B cell (primary cell): ENCODE measurements around the gene MALL. TPM values are rescaled to one million over a fixed set of nuclear protein-coding genes. Genes with fewer than 3 reads are reported as not detected.

Source experiments
- ATAC-seq: fragments of 200-7000 bp; cut with Tn5 transposase; one replicate; pipeline ENCODE4 v1.10.0; 2021; ENCODE audit warnings: low read depth, mild to moderate bottlenecking, moderate number of reproducible peaks, moderate library complexity
- CTCF ChIA-PET: fragments of 350-600 bp; sonication (Branson Sonifier 250); formaldehyde crosslinking; loops from one replicate; lab custom pipeline; 2021; ENCODE audit warnings: antibody characterized with exemption, inconsistent platforms; lab: Charles Lee
- POLR2A ChIA-PET: fragments of 350-600 bp; sonication (Branson Sonifier 250); formaldehyde crosslinking; loops from one replicate; lab custom pipeline; 2021; ENCODE audit warnings: antibody characterized with exemption; lab: Charles Lee
- DNase-seq: peaks from one replicate; pipeline ENCODE4 v3.0.0; 2013
- H2AFZ ChIP-seq: 2 replicates; pipeline ENCODE4 v1.6.1; 2012; ENCODE audit warnings: mild to moderate bottlenecking, low read depth, low read length; ENCODE audit not compliant: insufficient read depth, poor library complexity, severe bottlenecking
- H3K27ac ChIP-seq, 2 donors: 1 replicate in 1 of 2; 2 replicates in 1 of 2; pipeline ENCODE4 v1.5.1; 2012 to 2013; ENCODE audit warnings: low read length in 2 of 2, mild to moderate bottlenecking in 2 of 2, moderate library complexity in 1 of 2
- H3K27me3 ChIP-seq, 4 experiments: fragments of 200-600 bp in 1 of 4; sonication (generic) in 1 of 4; replicated peaks in 1 of 4; 1 replicate in 2 of 4; 2 replicates in 2 of 4; pipeline versions ENCODE4 v1.6.1 to v1.7.0; 2013 to 2016; ENCODE audit warnings: low read length in 3 of 4, mild to moderate bottlenecking in 2 of 4, mixed read lengths in 1 of 4, moderate library complexity in 1 of 4; ENCODE audit not compliant: insufficient read depth in 4 of 4, control insufficient read depth in 3 of 4; ENCODE audit errors: control extremely low read depth in 1 of 4
- H3K36me3 ChIP-seq, 2 experiments: replicated peaks in 1 of 2; 1 replicate in 1 of 2; 2 replicates in 1 of 2; pipeline versions ENCODE4 v1.6.1 to v1.7.1; 2013; ENCODE audit warnings: low read length in 1 of 2; ENCODE audit not compliant: insufficient read depth in 2 of 2, control insufficient read depth in 1 of 2; ENCODE audit errors: control extremely low read depth in 1 of 2, extremely low read depth in 1 of 2
- H3K4me1 ChIP-seq, 2 donors: fragments of 200-600 bp in 1 of 2; sonication (generic) in 1 of 2; 1 replicate in 1 of 2; 2 replicates in 1 of 2; pipeline versions ENCODE4 v1.5.1 to v1.6.1; 2013 to 2017; ENCODE audit warnings: low read length in 2 of 2; ENCODE audit not compliant: control insufficient read depth in 2 of 2, insufficient read depth in 2 of 2
- H3K4me2 ChIP-seq: replicated peaks from 2 replicates; pipeline ENCODE3; 2012; ENCODE audit warnings: mild to moderate bottlenecking, low read depth, low read length; ENCODE audit not compliant: poor library complexity, severe bottlenecking
- H3K4me3 ChIP-seq, 5 experiments: fragments of 200-600 bp in 1 of 5; sonication (generic) in 1 of 5; 1 replicate in 3 of 5; 2 replicates in 2 of 5; pipeline versions ENCODE4 v1.5.1 to v1.7.0; 2011 to 2016; ENCODE audit warnings: low read length in 4 of 5, mild to moderate bottlenecking in 4 of 5, low read depth in 2 of 5, control low read depth in 1 of 5, moderate library complexity in 1 of 5; ENCODE audit not compliant: insufficient read depth in 1 of 5; ENCODE audit errors: control extremely low read depth in 1 of 5, extremely low read depth in 1 of 5
- H3K79me2 ChIP-seq: fragments of 200-600 bp; sonication (generic); one replicate; pipeline ENCODE4 v1.6.0; 2016; ENCODE audit warnings: low read length; ENCODE audit not compliant: control insufficient read depth, insufficient read depth
- H3K9ac ChIP-seq: fragments of 200-600 bp; sonication (generic); 2 replicates; pipeline ENCODE4 v1.6.1; 2017; ENCODE audit warnings: mild to moderate bottlenecking, low read length, moderate library complexity
- H3K9me3 ChIP-seq, 3 donors: one replicate each; pipeline versions ENCODE4 v1.6.1 to v1.7.1; 2013; ENCODE audit warnings: low read length in 2 of 3; ENCODE audit not compliant: control insufficient read depth in 2 of 3, insufficient read depth in 1 of 3; ENCODE audit errors: control extremely low read depth in 1 of 3
- H4K20me1 ChIP-seq: 2 replicates; pipeline ENCODE4 v1.6.0; 2012; ENCODE audit warnings: mild to moderate bottlenecking, low read length; ENCODE audit not compliant: insufficient read depth, control insufficient read depth, poor library complexity, severe bottlenecking
- H3K27ac Mint-ChIP-seq: one replicate; pipeline ENCODE4 v1.8.0; 2021; ENCODE audit warnings: mixed read lengths
- H3K27me3 Mint-ChIP-seq: one replicate; pipeline ENCODE4 v1.8.0; 2021; ENCODE audit warnings: mixed read lengths
- H3K4me1 Mint-ChIP-seq: one replicate; pipeline ENCODE4 v1.8.0; 2021; ENCODE audit warnings: mixed read lengths
- H3K4me3 Mint-ChIP-seq: one replicate; pipeline ENCODE4 v1.8.0; 2021; ENCODE audit warnings: mixed read lengths
- H3K9me3 Mint-ChIP-seq: one replicate; pipeline ENCODE4 v1.8.0; 2022; ENCODE audit warnings: mixed read lengths; ENCODE audit not compliant: insufficient read depth
- EZH2 ChIP-seq: IDR thresholded peaks from 2 replicates; pipeline ENCODE4 v1.6.1; 2012; ENCODE audit warnings: borderline replicate concordance, low read depth, mild to moderate bottlenecking, moderate library complexity, low read length; ENCODE audit not compliant: insufficient read depth, poor library complexity, severe bottlenecking
- WGBS: methylation state at CpG from one replicate; pipeline ENCODE4 v1.1.5; 2013; ENCODE audit warnings: missing lambda C conversion rate; ENCODE audit not compliant: insufficient coverage; 5-methylcytosine and 5-hydroxymethylcytosine counted together
- intact Hi-C: fragments of 100-400 bp; cut with micrococcal nuclease; formaldehyde crosslinking; loops from one replicate; pipeline ENCODE4 v1.10.0; 2022
- polyA plus RNA-seq: library from polyadenylated mRNA; depleted of rRNA; stranded (reverse); fragments of >200 nt; gene quantifications from 2 replicates; pipeline ENCODE4 v1.2.3, GENCODE V29; 2012
- total RNA-seq, 2 donors: library from RNA; stranded (reverse); fragments of 120-200 nt in 1 of 2; gene quantifications; 1 replicate in 1 of 2; 2 replicates in 1 of 2; pipeline versions ENCODE4 v1.2.3 to v1.2.4, GENCODE V29; 2013 to 2022
- TF ChIP-seq, protein P1 (sequence below): fragments of 200-600 bp; IDR thresholded peaks from one replicate; pipeline ENCODE4 v1.8.0; 2022; ENCODE audit warnings: antibody characterized with exemption, mild to moderate bottlenecking

The MALL gene
- total and polyA plus RNA-seq, 2 donors (not counting 1 experiment from before 2014, with no cell fraction given), result not detected

DNA sequence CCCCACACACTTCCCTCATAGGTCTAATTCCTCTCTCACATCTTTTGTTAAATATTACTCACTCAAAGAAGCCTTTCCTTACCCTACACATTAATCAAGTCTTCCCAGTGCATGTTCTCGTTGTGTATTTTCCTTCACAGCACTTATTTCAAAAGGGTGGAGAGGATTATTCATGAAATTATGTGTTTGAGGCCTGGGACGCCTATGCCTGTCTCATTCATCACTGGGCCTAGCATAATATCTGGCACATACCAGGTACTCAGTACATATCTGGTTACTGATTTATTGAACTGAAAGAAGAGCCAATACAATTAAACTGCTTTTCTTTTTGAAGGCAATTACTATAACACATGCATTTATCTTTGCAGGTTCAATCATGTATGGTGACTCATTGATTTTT lies 15.1 kb upstream of the MALL start:
- no CpG with 5 or more reads among the region's 2 CpGs for WGBS
- TF ChIP-seq EZH2, result no peak
- TF ChIP-seq, protein P1, sequence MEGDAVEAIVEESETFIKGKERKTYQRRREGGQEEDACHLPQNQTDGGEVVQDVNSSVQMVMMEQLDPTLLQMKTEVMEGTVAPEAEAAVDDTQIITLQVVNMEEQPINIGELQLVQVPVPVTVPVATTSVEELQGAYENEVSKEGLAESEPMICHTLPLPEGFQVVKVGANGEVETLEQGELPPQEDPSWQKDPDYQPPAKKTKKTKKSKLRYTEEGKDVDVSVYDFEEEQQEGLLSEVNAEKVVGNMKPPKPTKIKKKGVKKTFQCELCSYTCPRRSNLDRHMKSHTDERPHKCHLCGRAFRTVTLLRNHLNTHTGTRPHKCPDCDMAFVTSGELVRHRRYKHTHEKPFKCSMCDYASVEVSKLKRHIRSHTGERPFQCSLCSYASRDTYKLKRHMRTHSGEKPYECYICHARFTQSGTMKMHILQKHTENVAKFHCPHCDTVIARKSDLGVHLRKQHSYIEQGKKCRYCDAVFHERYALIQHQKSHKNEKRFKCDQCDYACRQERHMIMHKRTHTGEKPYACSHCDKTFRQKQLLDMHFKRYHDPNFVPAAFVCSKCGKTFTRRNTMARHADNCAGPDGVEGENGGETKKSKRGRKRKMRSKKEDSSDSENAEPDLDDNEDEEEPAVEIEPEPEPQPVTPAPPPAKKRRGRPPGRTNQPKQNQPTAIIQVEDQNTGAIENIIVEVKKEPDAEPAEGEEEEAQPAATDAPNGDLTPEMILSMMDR, result no peak
- Histone ChIP-seq H2AFZ (no peak overlapping the region), H3K79me2 (no peaks in the 10 kb centered on the region), H3K9ac (no peak overlapping the region), H4K20me1 (no peaks in the 10 kb centered on the region), H3K4me3 (no peak overlapping the region), H3K4me2 (no peak overlapping the region), H3K9me3 (peaks cover 0 to 7% (median 4%) of the 10 kb centered on the region in 3 donors), H3K36me3 (no peaks in the 10 kb centered on the region), H3K27me3 (no peaks in the 10 kb centered on the region), H3K27ac (no peak overlapping the region), H3K4me1 (no peaks in the 10 kb centered on the region)
- intact Hi-C loops, result no loop called here
- Mint-ChIP-seq H3K9me3 (peaks cover 5% of the 10 kb centered on the region), H3K4me1 (no peaks in the 10 kb centered on the region), H3K27ac (no peak overlapping the region), H3K27me3 (no peaks in the 10 kb centered on the region), H3K4me3 (no peak overlapping the region)
- ChIA-PET CTCF (no interaction called here), POLR2A (no interaction called here)
- no peak for ATAC-seq
- no peak for DNase-seq

DNA sequence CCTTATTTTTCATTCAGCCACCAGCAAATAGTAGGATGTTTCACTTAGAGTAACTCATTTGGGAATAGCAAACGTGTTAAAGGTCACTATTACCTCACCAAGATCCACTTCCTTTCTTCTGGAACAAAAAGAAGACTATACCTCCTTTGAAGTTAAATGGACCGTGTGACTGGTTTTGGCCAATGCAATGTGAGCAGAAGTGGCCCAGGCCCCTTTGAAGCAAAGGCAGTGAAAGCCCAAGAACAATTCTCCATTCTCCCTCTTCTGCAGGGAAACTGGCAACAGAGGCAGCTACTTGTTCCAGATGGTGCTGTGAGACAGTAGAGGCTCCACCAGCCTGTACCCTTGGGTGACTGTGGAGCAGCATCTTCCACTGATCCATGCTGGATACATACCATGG lies 11.3 kb upstream of the MALL start:
- no peaks in the 10 kb centered on the region for H3K4me1 Mint-ChIP-seq
- Histone ChIP-seq H4K20me1 (no peaks in the 10 kb centered on the region), H2AFZ (no peak overlapping the region), H3K79me2 (no peaks in the 10 kb centered on the region), H3K4me3 (no peak overlapping the region), H3K4me2 (no peak overlapping the region), H3K27ac (no peak overlapping the region), H3K27me3 (no peaks in the 10 kb centered on the region), H3K36me3 (no peaks in the 10 kb centered on the region), H3K4me1 (no peaks in the 10 kb centered on the region), H3K9me3 (no peaks in the 10 kb centered on the region), H3K9ac (no peak overlapping the region)
- 60% methylated on average over 1 of the region's 2 CpGs for WGBS
- no peaks in the 10 kb centered on the region for H3K27me3 Mint-ChIP-seq
- TF ChIP-seq, protein P1, result no peak
- TF ChIP-seq EZH2, result no peak
- intact Hi-C loops, result no loop called here
- DNase-seq (no peak), ATAC-seq (no peak)
- H3K4me3 Mint-ChIP-seq, result no peak overlapping the region
- ChIA-PET CTCF (no interaction called here), POLR2A (no interaction called here)
- H3K9me3 Mint-ChIP-seq, result no peaks in the 10 kb centered on the region
- H3K27ac Mint-ChIP-seq, result no peak overlapping the region
